Stimulated activated CD8-positive, alpha-beta memory T cell treated with anti-CD3 and anti-CD28 coated beads, Interleukin-12 subunit alpha, Interleukin-12 subunit beta, amount 100 ng/mL, for 4 hours (primary cell): ENCODE data around the gene WWOX.

Experiments used
- DNase-seq: peaks from one replicate; pipeline ENCODE4 v3.0.0-alpha.2; 2020; ENCODE audit warnings: low read depth

Gene WWOX

DNA sequence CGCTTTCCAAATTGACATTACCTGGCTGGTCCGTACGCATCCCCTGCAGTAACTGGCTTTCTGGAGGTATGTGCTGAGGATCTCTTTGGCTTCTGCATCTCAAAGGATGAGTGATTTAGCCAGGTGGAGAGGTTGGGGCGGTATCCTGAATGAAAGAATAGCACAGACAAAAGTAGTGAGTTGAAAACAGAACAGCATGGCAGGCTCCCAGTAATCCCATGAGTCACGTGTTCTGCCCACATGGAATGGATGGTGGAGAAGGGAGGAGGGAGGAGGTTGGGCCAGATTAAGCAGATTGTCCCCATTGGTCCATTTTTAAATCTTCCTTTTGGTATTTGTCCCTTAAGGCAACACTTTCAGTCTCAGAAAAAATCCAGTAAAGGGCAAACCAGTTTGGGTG is 176.0 kb downstream of the WWOX start:
- no peak for DNase-seq

DNA sequence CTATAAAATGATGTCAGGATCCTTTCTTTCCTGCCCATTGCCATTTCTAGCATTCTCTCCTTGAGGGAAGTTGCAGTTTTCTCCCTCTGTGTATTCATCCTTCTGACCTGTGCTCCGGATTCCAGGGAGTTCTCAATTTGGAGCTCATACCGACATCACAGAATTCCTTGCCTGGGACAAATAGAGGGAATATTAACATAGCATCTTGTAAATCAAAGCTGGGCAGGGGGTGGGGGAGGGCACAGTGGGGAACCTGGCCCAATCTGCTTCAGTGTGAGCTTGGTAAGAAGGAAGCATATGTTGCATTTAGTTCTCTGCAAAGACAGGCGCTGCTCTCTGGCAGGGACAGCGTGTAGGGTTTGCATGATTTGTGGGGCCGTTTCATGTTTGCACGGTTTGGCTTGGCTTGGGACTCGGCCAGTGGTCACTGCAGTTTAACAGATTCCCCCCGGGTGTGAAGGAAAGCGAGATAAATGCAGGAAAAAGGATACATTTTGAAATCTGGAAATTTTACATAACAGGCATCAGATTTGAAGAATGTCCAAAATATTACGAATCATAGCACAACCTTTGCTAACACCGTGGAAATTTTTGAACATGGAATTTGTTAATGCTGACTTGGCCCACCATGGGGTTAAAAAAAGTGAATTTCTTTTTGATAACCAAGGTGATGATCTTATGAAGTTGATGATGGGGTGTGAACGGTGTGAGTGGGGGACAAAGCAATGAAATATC is 178.0 kb downstream of the WWOX start:
- DNase-seq: no peak

DNA sequence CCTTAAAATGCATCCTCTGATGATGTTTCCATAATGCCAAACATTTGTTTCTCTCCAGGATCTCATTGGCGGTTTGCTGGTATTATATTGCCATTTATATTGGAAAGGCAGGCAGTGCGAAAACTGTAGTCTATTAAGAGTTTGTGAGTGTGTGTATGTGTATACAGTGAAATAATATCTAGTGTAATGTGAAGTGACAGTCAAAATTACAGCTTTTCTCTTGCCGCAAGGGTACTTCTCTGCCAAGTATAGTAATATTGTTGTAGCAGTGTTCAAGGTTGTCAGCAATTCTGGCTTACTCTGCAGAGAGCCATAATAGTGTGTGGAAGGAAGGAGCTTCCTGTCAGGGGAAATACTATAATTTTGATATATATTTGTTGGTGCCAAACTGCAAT is 178.6 kb downstream of the WWOX start:
- DNase-seq: no peak

DNA sequence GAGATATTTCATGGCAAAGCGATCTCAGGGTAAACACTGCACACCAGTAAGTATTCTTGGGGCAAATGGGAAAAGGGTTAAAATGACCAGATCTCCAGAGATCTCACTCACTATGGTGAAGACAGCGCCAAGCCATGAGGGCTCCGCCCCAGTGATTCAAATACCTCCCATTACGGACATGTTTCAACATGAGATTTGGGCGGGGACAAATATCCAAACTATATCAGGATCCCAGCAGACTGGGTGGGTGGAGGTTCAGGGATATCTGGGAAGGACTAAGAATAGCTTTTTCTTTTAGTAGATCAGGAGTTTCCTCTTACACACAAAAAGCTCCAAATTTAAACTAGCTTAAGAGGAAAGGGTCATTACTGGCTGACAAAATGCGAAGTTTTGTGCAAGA is 181.7 kb downstream of the WWOX start:
- DNase-seq: no peak

DNA sequence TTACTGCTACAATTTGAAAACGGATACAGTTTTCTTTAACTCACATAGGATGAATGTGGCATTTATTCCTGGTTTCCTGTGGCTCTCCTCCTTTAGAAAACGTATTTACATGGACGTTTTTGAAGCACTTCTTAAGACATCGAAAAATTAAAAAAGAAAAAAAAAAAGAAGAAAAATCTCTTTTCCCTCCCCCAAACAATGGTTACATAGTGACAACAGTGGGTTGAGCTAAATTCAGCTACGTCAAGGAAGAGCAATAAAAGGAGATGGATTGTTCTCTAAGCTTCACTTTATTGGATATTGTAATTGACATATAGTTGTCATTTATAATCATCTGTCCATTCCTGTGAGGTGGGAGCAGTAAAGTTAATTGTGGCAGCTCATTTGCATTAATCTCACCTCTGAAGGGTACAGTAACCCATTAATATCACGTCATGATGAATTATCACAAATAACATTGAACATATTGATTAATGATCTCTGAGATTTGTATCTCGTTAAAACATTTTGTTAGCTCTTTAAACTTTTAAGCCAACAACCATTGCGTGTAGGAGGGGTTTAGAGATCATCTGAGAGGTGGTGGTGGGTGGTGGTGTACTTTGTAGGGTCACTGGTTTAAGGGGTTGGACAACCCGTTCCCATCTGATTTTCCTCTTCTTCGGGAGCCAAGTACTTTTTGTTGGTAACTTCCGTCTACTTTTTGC is 184.2 kb downstream of the WWOX start:
- DNase-seq: no peak

DNA sequence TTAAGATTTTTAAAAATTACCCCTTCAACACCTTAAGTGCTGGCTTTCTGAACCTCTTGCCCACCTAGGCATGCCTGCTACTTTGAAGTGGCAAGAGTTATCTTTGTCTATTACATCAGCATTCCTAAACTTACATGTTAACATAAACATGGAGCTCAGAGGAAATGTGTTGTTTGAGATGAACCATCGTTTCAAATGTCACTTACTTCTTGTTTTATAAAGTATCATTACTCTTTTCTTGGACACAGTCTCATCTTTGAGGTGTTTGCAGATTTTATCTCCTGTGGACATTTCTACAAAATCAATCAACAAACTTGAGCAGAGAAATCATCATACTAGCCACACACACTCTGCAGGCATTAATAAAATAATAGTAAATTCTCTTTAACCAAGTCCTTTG is 184.9 kb downstream of the WWOX start:
- DNase-seq: no peak

DNA sequence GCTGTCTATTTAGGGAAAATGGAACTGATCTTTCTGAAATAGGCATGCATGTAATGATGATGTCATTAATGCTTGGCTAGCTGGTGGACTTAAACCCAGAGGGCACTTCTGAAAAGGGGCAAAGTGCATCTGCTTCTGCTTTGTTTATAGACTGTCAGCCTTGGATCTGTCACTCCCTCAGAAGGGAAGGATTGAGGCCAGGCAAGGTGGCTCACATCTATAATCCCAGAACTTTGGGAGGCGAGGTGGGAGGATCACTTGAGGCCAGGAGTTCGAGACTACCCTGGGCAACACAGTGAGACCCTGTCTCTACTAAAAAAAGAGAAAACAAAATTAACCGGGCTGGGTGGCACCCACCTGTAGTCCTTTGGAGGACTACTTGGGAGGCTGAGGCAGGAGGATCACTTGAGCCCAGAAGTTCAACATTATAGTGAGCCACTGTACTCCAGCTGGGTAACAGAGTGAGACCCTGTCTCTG is 185.5 kb downstream of the WWOX start:
- no peak for DNase-seq

DNA sequence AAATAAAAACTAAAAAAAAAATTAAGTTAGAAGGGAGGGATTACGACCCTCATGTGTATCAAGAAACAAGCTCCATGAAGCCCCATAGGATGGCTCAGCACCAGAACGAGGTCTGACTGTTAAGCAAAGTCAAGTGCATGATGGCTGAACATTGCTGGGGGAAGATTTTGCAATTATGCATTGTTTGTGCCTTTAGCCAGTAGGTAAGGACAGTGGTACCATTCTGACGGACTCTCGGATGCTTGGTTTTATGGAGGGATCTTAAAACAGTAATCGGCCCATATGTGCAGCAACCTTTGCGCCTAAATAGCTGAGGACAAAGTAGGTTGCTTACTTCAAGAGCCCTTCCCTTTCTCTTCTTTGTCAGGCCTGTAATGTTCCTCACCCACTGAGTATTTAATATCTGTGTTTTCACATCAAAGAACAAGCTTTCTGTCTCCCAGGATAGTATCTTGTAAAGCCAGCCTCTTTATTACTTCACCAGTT is 186.0 kb downstream of the WWOX start:
- DNase-seq: no peak

DNA sequence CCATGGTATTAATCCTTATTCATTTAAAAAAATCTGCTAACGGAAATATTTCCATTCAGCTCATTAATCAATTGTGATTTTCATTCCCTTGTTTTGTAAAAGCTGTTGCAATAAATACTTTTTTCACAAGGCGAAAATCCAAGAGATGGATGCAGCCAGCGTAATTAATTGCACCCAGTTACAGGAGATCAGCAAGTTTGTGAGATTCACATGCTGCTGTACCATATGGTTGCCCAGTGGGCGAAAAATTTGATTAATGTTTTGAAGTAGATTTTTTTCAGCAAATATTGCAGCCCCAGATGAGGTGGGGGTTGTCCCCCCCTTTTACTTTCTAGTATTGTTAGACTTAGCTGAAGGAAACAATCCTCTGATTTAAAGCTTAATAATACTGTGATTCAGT is 186.6 kb downstream of the WWOX start:
- no peak for DNase-seq

DNA sequence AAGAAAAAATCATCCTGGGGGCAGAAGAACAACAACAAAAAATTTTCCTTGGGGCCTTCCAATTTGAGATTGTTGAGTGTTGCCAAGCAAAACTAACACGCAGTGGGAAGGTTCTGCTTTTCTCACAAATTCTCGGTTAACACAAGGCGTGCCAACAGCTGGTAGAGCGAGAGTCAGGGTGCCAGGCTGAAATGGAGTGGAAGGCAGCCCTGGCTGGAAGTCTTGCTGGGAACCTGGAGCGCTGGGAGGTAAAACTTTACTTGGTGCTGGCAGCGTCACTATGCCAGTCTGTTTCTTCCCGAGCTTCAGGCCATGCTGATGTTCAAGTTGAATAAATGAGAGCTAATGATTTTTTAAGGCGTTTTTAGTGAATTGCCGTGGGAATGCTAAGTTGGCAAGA is 189.4 kb downstream of the WWOX start:
- no peak for DNase-seq

DNA sequence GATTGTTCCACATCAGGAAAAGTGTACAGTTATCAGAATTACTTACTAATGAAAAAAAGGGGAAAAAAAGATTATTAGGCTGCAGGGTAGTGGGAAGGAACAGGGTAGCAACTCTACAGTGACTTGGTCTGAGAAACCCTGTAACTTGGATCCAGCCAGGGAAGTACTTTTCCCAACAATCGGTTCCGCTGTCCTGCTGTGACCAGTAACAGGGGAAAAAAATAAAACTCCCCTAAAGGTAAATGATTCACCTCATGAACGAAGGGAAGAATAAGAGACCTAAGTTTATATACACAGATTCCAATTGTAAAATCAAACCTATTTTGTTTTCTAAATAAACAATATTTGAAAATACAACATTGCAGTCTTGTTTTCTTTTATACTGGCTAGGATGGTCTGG is 189.9 kb downstream of the WWOX start:
- DNase-seq: no peak

DNA sequence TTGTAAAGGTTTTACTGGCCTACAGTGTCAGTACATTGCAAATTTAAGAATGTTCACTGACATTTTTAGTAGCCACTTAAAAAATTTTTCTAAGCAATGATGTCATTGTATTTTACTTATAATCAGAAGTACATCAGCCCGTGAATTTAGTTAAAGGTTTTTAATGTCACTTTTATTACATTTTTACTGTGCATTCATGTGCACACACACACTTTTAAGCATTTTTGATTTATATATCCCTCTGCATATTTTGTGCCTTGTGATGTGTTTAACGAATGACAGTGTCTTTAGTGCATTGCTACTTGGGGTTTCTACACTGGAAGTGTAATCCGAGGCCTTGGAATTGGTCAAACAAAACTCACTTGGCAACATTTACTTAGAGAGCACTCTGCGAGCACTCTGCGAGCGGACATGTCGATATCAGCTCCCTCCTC is 190.4 kb downstream of the WWOX start:
- DNase-seq: no peak

DNA sequence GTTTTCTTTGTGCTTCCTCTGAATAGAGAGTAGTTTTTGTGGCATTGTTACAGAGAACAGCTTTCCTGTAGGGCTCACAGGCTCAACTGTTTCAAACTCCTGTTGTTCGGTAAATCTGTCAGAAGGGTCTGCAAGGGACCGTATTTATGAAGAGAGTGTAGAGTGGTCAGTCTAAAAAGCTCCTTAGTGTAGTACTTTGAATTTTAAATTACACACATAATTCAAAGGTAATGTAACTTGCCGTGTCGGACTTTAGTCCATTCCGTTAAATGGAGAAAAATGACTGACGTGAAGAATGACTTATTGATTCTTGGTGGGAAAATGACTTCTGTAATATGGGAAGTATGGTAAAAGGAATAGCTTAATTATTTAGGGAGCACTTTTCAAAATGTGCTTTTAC is 190.9 kb downstream of the WWOX start:
- no peak for DNase-seq

DNA sequence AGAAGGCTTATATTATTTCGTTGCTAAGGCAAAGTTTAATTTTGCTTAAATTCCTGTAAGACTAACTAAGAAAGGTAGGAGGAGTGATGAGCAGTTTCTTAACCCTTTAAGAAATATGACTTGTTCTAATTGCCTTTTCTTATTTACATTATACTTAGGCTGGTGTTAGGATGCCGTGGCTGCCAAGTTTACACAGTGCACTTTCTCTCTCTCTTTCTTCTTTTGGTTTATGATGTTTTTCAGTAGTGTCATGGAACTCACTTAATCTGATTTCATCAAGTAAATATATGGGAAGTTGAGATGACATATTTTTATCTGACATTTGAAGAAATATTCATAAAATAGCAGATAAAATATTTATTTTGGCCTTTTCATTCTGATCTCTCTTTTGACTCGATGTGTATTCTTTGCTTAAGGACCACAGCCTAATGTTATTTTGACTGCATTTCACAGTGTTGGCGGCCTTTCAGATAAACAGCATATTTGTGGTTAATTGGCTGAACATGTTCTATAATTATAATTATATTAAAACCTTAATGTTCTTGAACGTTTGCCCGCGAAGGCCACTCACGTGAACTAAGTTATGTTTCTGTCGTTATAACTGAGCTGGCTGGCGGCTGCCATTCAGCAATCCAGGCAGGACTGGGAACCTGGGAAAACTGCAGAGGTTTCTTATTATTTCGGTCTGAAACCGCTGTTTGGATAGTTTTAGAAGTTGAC is 191.6 kb downstream of the WWOX start:
- DNase-seq: no peak

DNA sequence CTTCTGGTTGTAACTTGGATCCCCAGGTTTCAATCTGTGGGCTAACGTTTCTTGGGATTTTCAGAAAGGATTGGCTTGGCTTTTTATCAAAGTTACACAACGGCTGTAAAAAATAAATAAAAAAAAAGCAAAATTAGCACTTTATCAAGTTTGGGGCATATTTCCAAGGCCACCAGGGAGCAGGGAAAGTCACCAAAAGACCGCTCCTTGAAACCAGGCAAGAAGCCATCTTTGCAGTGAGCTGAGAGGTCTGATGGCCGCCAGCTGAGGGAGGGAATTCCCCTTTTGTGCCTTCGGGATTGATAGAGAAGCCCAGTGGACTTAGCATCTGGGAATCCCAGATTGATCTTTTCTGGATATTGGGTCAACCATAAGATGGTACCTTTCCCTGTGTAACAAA is 192.2 kb downstream of the WWOX start:
- no peak for DNase-seq

DNA sequence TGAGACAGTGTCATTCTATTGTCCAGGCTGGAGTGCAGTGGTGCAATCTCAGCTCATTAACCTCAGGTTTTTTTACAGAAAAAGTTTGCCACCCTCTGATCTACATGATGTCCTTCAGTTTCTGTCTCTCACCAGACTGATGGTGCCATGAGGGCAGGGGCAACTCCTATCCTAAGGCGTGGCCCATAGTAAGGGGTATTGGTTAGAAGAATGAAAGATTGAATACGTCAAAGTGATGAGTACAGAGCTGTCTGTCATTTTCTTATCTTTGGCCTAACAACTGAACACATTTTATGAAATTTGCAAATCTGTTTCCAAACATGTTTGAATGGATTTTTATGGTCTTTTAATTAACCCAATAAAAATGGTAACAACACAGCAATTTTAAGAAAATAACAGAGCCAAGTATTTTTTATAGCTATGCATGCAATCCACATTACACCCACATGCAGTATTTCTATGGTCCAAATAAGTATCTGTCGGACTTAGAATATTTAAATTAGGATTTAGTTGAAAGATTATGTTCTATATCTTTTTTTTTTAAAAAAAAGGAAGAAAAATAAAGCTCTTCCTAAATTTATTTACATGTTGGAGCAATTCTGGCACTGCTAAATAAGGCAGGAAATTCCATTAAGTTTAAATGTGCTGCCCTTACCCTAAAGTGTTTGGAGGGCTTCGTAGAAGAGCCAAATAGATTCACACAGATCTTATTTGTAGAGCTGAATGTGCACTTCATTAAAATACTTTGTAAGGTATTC is 192.8 kb downstream of the WWOX start:
- no peak for DNase-seq

DNA sequence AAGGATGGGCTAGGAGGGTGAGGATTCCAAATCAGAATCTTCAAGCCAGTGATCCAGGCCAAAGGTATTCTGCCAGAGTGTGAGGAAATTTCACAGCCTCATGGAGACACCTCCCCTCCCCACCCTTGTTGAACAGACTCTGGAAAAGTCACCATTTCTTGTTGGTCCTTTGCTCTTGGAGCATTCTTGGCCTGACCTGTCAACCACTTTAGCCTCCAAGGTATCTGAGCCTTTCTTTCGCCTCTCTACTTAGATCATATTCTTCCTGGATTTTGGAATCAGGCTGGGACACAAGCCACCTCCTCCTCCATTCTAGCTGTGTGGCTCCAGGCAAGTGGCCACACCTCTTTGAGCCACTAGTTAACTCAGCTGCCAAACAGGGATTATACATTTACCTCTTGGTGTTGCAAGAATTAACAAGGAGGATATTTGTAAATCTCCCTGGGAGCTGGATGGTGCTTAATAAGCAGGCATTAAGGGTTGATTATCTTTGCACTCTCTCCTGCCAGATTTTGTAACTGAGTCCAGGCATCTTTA is 193.5 kb downstream of the WWOX start:
- DNase-seq: no peak

DNA sequence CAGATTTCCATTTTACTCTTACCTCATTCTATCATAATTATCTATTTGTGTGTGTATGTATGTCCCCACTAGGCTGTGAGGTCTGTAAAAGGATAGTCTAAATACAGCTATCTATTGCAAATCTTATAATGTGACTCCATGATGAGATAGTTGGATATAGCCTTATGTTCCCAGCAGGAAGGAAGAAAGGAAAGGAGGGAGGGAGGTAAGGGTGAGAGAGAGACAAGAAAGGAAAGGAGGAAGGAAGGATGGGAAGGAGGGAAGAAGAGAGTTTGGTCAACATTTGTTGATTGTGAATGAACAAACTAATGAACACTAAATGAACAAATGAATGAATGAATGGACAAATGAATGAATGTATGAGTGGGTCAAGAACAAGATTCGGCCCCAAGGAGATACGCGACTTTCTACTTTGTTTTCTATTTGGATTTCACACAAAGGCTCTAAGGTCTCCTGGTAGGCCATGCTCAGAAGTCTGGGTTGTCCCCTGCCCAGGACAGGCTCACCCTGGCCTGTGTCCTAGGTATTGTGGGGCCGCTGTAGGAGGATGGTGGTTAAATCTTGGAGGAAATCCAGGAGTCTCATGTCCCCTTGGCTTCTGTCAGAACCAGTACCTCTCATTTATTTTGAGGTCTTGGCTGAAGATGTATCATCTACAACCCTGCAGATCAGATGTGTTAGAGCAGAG is 195.2 kb downstream of the WWOX start:
- no peak for DNase-seq

DNA sequence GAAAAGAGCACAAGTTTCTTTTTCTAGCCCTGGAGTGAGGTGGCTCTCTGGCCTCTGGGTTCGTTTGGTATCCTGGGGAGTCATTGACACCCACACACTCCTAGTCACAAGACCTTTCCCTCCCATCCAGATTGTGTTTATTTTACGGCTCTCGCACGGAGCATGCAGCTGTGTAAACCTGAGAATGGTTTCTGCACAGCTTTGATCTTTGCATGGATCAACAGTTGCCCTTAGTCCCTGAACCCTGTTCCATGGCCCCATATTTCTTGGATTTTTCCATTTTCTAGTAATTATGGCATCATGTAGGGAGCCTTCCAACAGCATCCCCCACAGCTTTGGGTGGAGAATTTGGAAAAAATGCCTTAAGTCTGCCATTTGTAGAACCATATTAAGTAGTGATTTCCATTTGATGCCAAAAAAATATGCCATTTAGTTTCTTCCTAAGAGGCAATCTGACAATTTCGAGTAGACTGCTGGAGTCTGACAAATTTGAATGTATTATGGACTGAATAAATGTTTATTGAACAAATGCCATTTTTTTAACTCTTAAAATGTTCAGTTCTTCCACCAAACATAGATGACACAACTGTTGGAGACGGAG is 197.7 kb downstream of the WWOX start:
- DNase-seq: no peak

DNA sequence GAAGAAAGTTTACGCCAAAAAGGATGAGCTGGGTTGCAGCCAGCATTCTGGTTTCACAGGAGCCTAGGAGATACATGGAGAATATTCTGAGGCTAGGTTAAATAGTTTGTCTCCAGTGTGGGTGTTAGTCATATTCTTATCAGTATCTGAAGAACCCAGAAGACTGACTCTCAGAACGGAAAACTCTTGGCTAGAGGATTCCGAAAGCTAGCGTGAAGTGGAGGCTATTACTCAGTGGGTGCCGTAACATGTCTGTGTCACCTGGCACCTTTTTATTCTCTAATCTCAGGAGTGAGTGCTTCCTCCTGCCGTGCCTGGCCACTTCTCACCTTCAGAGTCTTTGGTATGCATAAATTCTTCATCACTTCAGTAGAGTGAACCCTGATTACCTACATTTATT is 199.5 kb downstream of the WWOX start:
- no peak for DNase-seq

DNA sequence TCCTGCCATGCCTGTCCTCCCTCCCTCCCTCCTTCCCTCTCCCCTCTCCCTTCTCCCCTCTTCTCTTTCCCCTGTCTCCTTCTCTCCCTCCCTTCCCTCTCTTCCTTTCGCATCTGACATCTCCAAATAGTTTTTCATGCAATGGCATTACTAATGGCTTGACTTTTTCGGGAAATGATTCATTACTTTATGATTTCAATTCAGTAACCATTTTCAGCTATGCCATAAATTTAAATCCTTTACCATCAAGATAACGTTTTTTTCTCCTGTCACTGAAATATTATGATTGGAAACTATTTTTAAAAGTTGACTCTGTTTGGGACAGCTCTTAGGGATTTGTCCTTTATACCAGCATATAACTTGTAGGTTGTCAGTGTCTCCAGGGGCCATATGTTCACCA is 201.0 kb downstream of the WWOX start:
- no peak for DNase-seq
